Hepatocyte (in vitro differentiated cells): ENCODE results near the gene MED13L. TPM values are rescaled to one million over a fixed set of nuclear protein-coding genes. Genes with fewer than 3 reads are reported as not detected.

Experiments
- DNase-seq: peaks from one replicate; pipeline ENCODE4 v3.0.0-alpha.2; 2016; ENCODE audit warnings: low spot score
- H2AFZ ChIP-seq: fragments of 200-600 bp; sonication (generic); 2 replicates; pipeline ENCODE4 v1.6.0; 2016; ENCODE audit warnings: antibody characterized with exemption, mild to moderate bottlenecking
- H3K27ac ChIP-seq: fragments of 200-600 bp; sonication (generic); 2 replicates; pipeline ENCODE4 v1.5.1; 2016; ENCODE audit warnings: mild to moderate bottlenecking
- H3K27me3 ChIP-seq: fragments of 200-600 bp; sonication (generic); 2 replicates; pipeline ENCODE4 v1.6.1; 2016
- H3K36me3 ChIP-seq: fragments of 200-600 bp; sonication (generic); replicated peaks from 2 replicates; pipeline ENCODE4 v1.5.1; 2016; ENCODE audit warnings: low read depth; ENCODE audit not compliant: insufficient read depth
- H3K4me1 ChIP-seq: fragments of 200-600 bp; sonication (generic); 2 replicates; pipeline ENCODE4 v1.5.1; 2016; ENCODE audit warnings: mild to moderate bottlenecking, moderate library complexity; ENCODE audit not compliant: insufficient read depth
- H3K4me2 ChIP-seq: fragments of 200-600 bp; sonication (generic); 2 replicates; pipeline ENCODE4 v1.6.0; 2016
- H3K4me3 ChIP-seq: fragments of 200-600 bp; sonication (generic); 2 replicates; pipeline ENCODE4 v1.5.1; 2016; ENCODE audit warnings: mild to moderate bottlenecking
- H3K79me2 ChIP-seq: fragments of 200-600 bp; sonication (generic); 2 replicates; pipeline ENCODE4 v1.6.0; 2017; ENCODE audit warnings: mild to moderate bottlenecking
- H3K9me2 ChIP-seq: fragments of 200-600 bp; sonication (generic); replicated peaks from 2 replicates; pipeline ENCODE4 v1.6.0; 2017; ENCODE audit warnings: mild to moderate bottlenecking; ENCODE audit not compliant: insufficient read depth
- H3K9me3 ChIP-seq: fragments of 200-600 bp; sonication (generic); 2 replicates; pipeline ENCODE4 v1.5.1; 2016; ENCODE audit warnings: low read depth, mild to moderate bottlenecking
- H4K20me1 ChIP-seq: fragments of 200-600 bp; sonication (generic); 2 replicates; pipeline ENCODE4 v1.6.0; 2016; ENCODE audit warnings: mild to moderate bottlenecking; ENCODE audit not compliant: insufficient read depth, poor library complexity, severe bottlenecking
- EZH2 ChIP-seq: fragments of 200-600 bp; sonication (generic); IDR thresholded peaks from 2 replicates; pipeline ENCODE4 v1.6.1; 2016; ENCODE audit warnings: antibody characterized with exemption, mild to moderate bottlenecking, borderline replicate concordance
- EZH2phosphoT487 ChIP-seq: fragments of 200-600 bp; sonication (generic); IDR thresholded peaks from one replicate; pipeline ENCODE4 v1.6.1; 2018; ENCODE audit warnings: antibody characterized with exemption, mild to moderate bottlenecking, low read depth, moderate library complexity; ENCODE audit not compliant: unreplicated experiment, severe bottlenecking
- WGBS: methylation state at CpG from one replicate; pipeline ENCODE4 v1.1.6; 2016; ENCODE audit warnings: low lambda C conversion rate; ENCODE audit errors: missing lambda C conversion rate; 5-methylcytosine and 5-hydroxymethylcytosine counted together
- polyA plus RNA-seq: library from polyadenylated mRNA; unstranded; fragments of >200 nt; fragmentation: Nextera tagmentation; extraction: Ambion mirVana; gene quantifications from 2 replicates; pipeline ENCODE4 v1.2.1, GENCODE V29; 2016
- total RNA-seq: library from RNA; depleted of rRNA; stranded (reverse); fragments of >200 nt; gene quantifications from 2 replicates; pipeline ENCODE4 v1.2.3, GENCODE V29; 2014
- TF ChIP-seq, protein P1 (sequence below): fragments of 200-600 bp; sonication (generic); IDR thresholded peaks from 2 replicates; pipeline ENCODE4 v1.5.1; 2016; ENCODE audit warnings: antibody characterized with exemption, mild to moderate bottlenecking; ENCODE audit not compliant: poor library complexity

The MED13L gene
- total RNA-seq (122 and 135 TPM in 2 replicates), polyA plus RNA-seq (23.7 and 23.9 TPM in 2 replicates)

DNA sequence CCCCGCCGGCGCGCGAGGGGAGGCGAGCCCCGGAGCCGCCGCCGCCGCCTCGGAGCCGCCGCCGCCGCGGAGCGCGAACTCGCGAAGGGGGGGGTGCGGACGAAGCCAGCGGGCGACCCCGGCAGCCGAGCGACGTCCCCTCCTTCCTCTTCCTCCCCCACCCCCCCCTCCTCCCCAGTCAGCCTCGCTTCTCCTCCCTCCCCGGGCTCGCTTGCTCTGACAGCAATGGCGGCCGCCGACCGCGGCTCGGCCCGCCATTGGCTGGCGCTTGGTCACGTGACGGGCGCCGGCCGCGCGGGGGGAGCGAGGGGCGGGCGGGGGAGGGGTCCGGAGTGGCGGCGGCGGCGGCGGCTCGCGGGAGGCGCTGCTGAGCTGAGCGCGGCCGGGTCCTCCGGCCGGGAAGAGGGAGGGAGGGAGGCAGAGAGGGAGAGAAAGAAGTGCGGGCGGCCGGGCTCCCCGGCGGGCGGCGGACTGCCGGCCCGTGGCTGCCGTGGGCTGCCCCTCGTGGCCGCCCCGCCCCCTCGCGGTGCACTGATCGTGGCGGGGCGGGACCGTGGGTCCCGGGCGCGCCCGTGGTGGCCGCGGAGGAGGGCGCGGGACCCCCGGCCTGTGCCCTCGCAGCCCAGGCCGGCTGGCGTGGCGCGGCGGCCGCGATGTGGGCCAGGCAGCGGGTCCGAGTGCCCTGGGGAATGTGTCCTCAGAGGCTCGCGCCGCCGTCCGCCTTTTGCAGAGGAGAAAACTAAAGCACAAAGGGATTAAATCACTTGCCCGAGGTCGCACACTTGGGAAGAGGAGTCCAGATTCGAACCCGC, at the start of gene MED13L:
Gene MED13L (minus strand): TSS at position 227 of the 812 bp plus-strand sequence. CDS start 562 bp downstream, outside the sequence.
- 6% methylated on average over 25 of the region's 111 CpGs for WGBS
- H3K36me3 ChIP-seq, result no peaks in the 10 kb centered on the region
- no peaks in the 10 kb centered on the region for H3K9me3 ChIP-seq
- H3K4me1 ChIP-seq, result peaks cover 14% of the 10 kb centered on the region
- H3K27ac ChIP-seq, result peak within 1 kb of the TSS; percentile 95
- peaks cover 38% of the 10 kb centered on the region for H4K20me1 ChIP-seq
- H2AFZ ChIP-seq, result peak within 1 kb of the TSS; percentile 65
- H3K4me3 ChIP-seq, result peak within 1 kb of the TSS; percentile 93
- H3K4me2 ChIP-seq, result peak within 1 kb of the TSS; percentile 89
- H3K9me2 ChIP-seq, result no peaks in the 10 kb centered on the region
- H3K79me2 ChIP-seq, result peaks cover 42% of the 10 kb centered on the region
- H3K27me3 ChIP-seq, result no peaks in the 10 kb centered on the region
- TF ChIP-seq, protein P1, sequence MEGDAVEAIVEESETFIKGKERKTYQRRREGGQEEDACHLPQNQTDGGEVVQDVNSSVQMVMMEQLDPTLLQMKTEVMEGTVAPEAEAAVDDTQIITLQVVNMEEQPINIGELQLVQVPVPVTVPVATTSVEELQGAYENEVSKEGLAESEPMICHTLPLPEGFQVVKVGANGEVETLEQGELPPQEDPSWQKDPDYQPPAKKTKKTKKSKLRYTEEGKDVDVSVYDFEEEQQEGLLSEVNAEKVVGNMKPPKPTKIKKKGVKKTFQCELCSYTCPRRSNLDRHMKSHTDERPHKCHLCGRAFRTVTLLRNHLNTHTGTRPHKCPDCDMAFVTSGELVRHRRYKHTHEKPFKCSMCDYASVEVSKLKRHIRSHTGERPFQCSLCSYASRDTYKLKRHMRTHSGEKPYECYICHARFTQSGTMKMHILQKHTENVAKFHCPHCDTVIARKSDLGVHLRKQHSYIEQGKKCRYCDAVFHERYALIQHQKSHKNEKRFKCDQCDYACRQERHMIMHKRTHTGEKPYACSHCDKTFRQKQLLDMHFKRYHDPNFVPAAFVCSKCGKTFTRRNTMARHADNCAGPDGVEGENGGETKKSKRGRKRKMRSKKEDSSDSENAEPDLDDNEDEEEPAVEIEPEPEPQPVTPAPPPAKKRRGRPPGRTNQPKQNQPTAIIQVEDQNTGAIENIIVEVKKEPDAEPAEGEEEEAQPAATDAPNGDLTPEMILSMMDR, result peak; percentile 50
- TF ChIP-seq EZH2 (no peak), EZH2phosphoT487 (no peak)
- peak; percentile 96 for DNase-seq

DNA sequence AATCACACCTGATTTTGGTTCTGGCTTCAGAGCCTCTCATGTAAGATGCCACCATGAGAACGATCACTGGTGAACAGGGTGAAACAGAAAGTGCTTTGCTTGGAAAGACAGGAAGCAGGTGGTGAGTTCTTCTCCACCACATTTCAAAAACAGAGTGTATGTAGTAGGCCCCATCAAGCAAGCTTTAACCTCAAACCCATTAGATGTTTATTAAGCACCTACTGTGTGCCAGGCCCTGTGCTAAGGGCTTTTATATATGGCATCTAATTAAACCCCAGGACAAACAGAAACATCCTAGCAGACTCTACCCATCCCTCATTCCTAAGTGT, 47.8 kb upstream of the MED13L start:
- Histone ChIP-seq H3K4me1 (peaks cover 5% of the 10 kb centered on the region), H3K4me3 (no peak overlapping the region), H3K9me2 (no peaks in the 10 kb centered on the region), H3K9me3 (no peaks in the 10 kb centered on the region), H2AFZ (no peak overlapping the region), H3K79me2 (no peaks in the 10 kb centered on the region), H3K4me2 (no peak overlapping the region), H3K27ac (no peak overlapping the region), H3K27me3 (no peaks in the 10 kb centered on the region), H3K36me3 (no peaks in the 10 kb centered on the region), H4K20me1 (no peaks in the 10 kb centered on the region)
- no peak for DNase-seq
- TF ChIP-seq EZH2phosphoT487 (no peak), EZH2 (no peak)
- TF ChIP-seq, protein P1, result no peak
- 89% methylated on average over 1 of the region's 1 CpG for WGBS

DNA sequence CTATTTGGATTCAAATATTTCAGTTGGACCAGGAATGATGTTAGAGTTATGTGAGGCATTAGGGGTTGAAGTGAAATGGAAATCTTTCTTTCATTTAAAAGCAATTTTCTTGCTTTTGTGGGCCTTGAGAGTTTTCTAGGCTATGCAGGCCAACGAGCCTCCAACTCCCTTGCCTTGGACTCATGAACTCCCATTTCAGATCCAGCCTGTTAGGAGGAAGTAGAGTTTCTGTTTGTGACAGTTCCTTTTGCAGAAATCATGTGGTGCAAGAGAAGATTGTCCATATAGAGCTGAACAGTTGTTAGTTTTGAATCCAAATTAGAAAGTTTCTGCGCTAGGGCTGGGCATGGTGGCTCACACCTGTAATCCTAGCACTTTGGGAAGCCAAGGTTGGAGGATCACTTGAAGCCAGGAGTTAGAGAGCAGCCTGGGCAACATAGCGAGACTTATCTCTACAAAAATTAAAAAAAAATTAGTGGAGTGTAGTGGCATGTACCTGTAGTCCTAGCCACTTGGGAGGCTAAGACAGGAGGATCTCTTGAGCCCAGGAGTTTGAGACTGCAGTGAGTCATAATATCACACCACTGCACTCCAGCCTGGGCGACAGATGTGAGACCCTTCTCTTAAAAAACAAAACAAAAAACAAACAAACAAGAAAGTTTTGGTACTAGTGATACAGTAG, 47.3 kb upstream of the MED13L start:
- 98% methylated on average over 4 of the region's 4 CpGs for WGBS
- Histone ChIP-seq H3K27me3 (no peaks in the 10 kb centered on the region), H3K9me2 (no peaks in the 10 kb centered on the region), H2AFZ (no peak overlapping the region), H3K9me3 (no peaks in the 10 kb centered on the region), H3K4me2 (no peak overlapping the region), H3K79me2 (no peaks in the 10 kb centered on the region), H3K27ac (no peak overlapping the region), H4K20me1 (no peaks in the 10 kb centered on the region), H3K36me3 (no peaks in the 10 kb centered on the region), H3K4me3 (no peak overlapping the region), H3K4me1 (peaks cover 5% of the 10 kb centered on the region)
- no peak for DNase-seq
- TF ChIP-seq, protein P1, result no peak
- TF ChIP-seq EZH2phosphoT487, result no peak
- TF ChIP-seq EZH2, result no peak
